Measurements from ENCODE around the gene GGA2.

Gene GGA2

DNA sequence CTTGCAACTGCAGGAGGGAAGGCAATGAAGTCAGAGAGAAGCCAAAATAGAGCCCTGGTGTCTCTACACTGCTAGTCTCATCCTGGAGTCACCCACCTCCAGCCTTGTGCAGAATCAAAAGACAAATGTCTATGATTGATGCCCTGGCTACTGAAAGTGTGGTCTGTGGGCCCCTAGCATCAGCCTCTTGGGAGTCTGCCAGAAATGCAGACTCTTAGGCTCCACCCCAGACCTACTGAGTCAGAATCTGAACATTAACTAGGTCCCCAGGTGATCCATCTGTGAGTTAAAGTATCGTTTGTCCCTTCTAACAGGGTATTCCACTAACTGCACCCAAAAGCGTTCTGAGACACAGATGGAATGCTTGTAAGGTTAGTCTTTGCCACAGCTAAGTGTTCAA, 25.6 kb upstream of the GGA2 start:
- TF ChIP-seq CTCF (IDR thresholded peaks at IDR 0.05; ENCODE audit: insufficient read depth, low read length, poor library complexity, severe bottlenecking) = no peak
- no peak for DNase-seq (ENCODE audit: extremely low read depth, insufficient read length)
- H3K27me3 ChIP-seq (replicated peaks; ENCODE audit: control insufficient read depth, insufficient read depth, low read length) = no peaks in the 10 kb centered on the region
- H3K4me3 ChIP-seq (replicated peaks; ENCODE audit: low read depth, low read length) = no peak overlapping the region
- peaks cover 20% of the 10 kb centered on the region for H3K36me3 ChIP-seq (ENCODE audit: control insufficient read depth, insufficient read depth, low read length)

DNA sequence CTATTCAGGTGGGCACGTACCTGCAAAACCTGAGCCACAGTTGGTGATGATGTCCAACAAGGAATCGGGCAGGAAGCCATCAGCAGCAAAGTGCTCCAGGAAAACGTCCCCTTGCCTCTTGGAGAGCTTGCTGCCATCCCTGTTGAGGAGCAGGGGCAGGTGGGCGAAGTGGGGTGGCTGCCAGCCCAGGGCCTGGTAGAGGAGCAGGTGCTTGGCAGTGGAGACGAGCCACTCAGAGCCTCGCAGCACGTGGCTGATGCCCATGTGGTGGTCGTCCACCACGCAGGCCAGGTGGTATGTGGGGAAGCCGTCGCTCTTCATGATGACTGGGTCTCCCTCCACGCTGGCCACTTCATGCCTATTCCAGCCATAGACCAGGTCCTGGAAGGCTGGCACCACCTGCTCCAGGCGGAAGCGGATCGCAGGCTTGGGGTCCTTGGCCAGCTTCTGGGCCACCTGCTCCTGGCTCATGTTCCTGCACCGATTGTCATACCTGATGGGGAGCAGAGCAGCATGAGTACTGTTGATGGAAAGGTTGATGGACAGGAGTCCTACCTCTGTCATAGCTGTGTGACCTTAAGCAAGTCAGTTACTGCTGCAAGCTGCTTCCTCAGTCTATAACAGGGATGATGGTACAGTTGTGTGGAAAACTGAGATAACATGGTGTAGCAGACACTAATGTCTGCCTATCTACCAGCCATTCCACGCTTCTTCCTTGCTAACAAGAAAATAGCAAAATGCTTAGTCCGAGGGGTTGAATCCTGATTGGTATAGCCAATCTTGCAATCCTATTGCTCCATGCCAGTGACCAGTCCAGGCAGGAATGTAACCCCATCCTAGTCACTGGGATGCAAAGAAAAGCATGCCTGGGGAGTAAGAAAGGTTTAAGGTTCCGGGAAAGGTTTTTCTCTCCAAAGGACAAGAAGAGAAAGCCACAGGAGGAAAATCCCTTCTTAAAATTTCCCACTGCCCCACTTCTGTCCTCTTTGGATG, 24.9 kb upstream of the GGA2 start:
- Histone ChIP-seq H3K36me3 (ENCODE audit: control insufficient read depth, insufficient read depth, low read length) (peaks cover 20% of the 10 kb centered on the region), H3K4me3 (replicated peaks; ENCODE audit: low read depth, low read length) (no peak overlapping the region), H3K27me3 (replicated peaks; ENCODE audit: control insufficient read depth, insufficient read depth, low read length) (no peaks in the 10 kb centered on the region)
- no peak for TF ChIP-seq CTCF (IDR thresholded peaks at IDR 0.05; ENCODE audit: insufficient read depth, low read length, poor library complexity, severe bottlenecking)
- DNase-seq (ENCODE audit: extremely low read depth, insufficient read length) = no peak

DNA sequence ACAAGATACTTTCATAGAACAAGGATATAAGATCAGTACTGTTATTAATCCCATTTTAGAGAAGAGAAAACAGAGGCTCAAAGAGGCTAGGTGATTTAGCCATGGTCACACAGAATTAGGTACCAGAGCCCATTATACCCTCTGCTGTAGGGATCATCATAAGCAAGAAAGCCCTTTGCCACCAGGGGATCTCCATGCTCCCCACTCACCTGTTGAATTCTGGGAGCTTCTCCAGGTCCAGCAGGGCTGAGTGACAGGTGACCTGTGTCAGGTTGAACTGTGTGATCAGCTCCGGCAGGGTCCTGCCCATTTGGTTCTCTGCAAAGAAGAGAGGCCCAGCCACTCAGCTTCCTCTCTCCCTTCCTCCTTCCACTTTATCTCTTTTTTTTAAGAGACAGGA, 22.2 kb upstream of the GGA2 start:
- no peak for TF ChIP-seq CTCF (IDR thresholded peaks at IDR 0.05; ENCODE audit: insufficient read depth, low read length, poor library complexity, severe bottlenecking)
- peaks cover 29% of the 10 kb centered on the region for H3K36me3 ChIP-seq (ENCODE audit: control insufficient read depth, insufficient read depth, low read length)
- H3K27me3 ChIP-seq (replicated peaks; ENCODE audit: control insufficient read depth, insufficient read depth, low read length) = no peaks in the 10 kb centered on the region
- H3K4me3 ChIP-seq (replicated peaks; ENCODE audit: low read depth, low read length) = no peak overlapping the region
- DNase-seq (ENCODE audit: extremely low read depth, insufficient read length) = no peak

DNA sequence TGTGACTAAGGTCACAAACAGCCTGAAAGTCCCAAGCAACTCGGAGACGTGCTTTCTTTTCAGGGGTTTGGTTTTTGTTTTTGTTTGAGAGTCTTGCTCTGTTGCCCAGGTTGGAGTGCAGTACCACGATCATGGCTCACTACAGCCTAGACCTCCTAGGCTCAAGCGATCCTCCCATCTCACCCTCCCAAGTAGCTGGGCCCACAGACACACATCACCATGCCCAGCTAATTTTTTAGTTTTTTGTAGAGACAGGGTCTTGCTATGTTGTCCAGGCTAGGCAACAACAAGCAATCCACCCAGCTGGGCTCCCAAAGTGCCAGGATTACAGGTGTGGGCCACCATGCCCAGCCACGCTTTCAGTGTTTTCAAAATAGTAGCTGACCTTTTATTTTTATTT, 19.8 kb upstream of the GGA2 start:
- TF ChIP-seq CTCF (IDR thresholded peaks at IDR 0.05; ENCODE audit: insufficient read depth, low read length, poor library complexity, severe bottlenecking) = no peak
- Histone ChIP-seq H3K4me3 (replicated peaks; ENCODE audit: low read depth, low read length) (no peak overlapping the region), H3K27me3 (replicated peaks; ENCODE audit: control insufficient read depth, insufficient read depth, low read length) (no peaks in the 10 kb centered on the region), H3K36me3 (ENCODE audit: control insufficient read depth, insufficient read depth, low read length) (peaks cover 32% of the 10 kb centered on the region)
- no peak for DNase-seq (ENCODE audit: extremely low read depth, insufficient read length)

- Histone ChIP-seq H3K36me3 (ENCODE audit: control insufficient read depth, insufficient read depth, low read length) (peaks cover 28% of the 10 kb centered on the region), H3K4me3 (replicated peaks; ENCODE audit: low read depth, low read length) (no peak overlapping the region), H3K27me3 (replicated peaks; ENCODE audit: control insufficient read depth, insufficient read depth, low read length) (no peaks in the 10 kb centered on the region)
- TF ChIP-seq CTCF (IDR thresholded peaks at IDR 0.05; ENCODE audit: insufficient read depth, low read length, poor library complexity, severe bottlenecking) = no peak
- no peak for DNase-seq (ENCODE audit: extremely low read depth, insufficient read length)
These were observed 18.5 kb upstream of the GGA2 start for GRCh38 chr16:23528644-23529310.

All from GM06990 (cell line).